HepG2 (cell line): ENCODE data around the gene MAPK12. TPM values are rescaled to one million over a fixed set of nuclear protein-coding genes. Genes with fewer than 3 reads are reported as not detected.
A peak's percentile ranks its signal among the peaks of the same experiment; 100 is the strongest.

ENCODE experiments used
- CCDC6 ChIP-seq: sonication (generic); formaldehyde crosslinking; IDR thresholded peaks from 2 replicates; pipeline ENCODE4 v1.8.1; 2022; ENCODE audit warnings: mild to moderate bottlenecking, missing genetic modification reagents, moderate library complexity
- EEA1 ChIP-seq: sonication (generic); formaldehyde crosslinking; IDR thresholded peaks from 2 replicates; pipeline ENCODE4 v1.5.1; 2020; ENCODE audit warnings: mild to moderate bottlenecking, missing genetic modification reagents, borderline replicate concordance
- KDM5B ChIP-seq: sonication (generic); formaldehyde crosslinking; IDR thresholded peaks from 2 replicates; pipeline ENCODE4 v1.4.0; 2020; ENCODE audit warnings: missing genetic modification reagents, mild to moderate bottlenecking, borderline replicate concordance
- KDM6A ChIP-seq: IDR thresholded peaks from 2 replicates; pipeline ENCODE4 v1.6.1; 2016; ENCODE audit warnings: low read depth
- MAFF ChIP-seq: IDR thresholded peaks from 2 replicates; pipeline ENCODE4 v1.6.1; 2011; ENCODE audit warnings: low read depth, low read length, improper control_type of control experiment
- MEIS2 ChIP-seq: sonication (generic); formaldehyde crosslinking; IDR thresholded peaks from 2 replicates; pipeline ENCODE4 v1.9.0; 2021; ENCODE audit warnings: mild to moderate bottlenecking, missing genetic modification reagents
- MYC ChIP-seq: sonication (generic); formaldehyde crosslinking; IDR thresholded peaks from 2 replicates; pipeline ENCODE4 v1.9.0; 2021; ENCODE audit warnings: missing genetic modification reagents, borderline replicate concordance
- NCOR1 ChIP-seq: fragments of 200-600 bp; sonication (generic); IDR thresholded peaks from 2 replicates; pipeline ENCODE4 v1.7.0; 2017; ENCODE audit warnings: antibody characterized with exemption, low read length, borderline replicate concordance
- PPARG ChIP-seq: conservative IDR thresholded peaks from 2 replicates; pipeline ENCODE4 v1.6.1; 2016; ENCODE audit warnings: missing biosample characterization, missing genetic modification reagents
- RNF2 ChIP-seq: fragments of 450-650 bp; conservative IDR thresholded peaks from 2 replicates; pipeline ENCODE4 v1.6.1; 2016; ENCODE audit warnings: low read depth
- SAP130 ChIP-seq: IDR thresholded peaks from 2 replicates; pipeline ENCODE4 v1.6.1; 2016; ENCODE audit warnings: low read depth
- TARDBP ChIP-seq: sonication (generic); formaldehyde crosslinking; IDR thresholded peaks from 2 replicates; pipeline ENCODE4 v1.8.0; 2022; ENCODE audit warnings: mild to moderate bottlenecking, missing genetic modification reagents
- TBL1XR1 ChIP-seq: fragments of 150-350 bp; IDR thresholded peaks from 2 replicates; pipeline ENCODE4 v1.6.1; 2014; ENCODE audit warnings: borderline replicate concordance, low read length; ENCODE audit not compliant: partially characterized antibody
- TMF1 ChIP-seq: sonication (generic); formaldehyde crosslinking; IDR thresholded peaks from 2 replicates; pipeline ENCODE4 v1.8.1; 2022; ENCODE audit warnings: low read depth, missing genetic modification reagents
- ZBTB20 ChIP-seq: sonication (generic); formaldehyde crosslinking; IDR thresholded peaks from 2 replicates; pipeline ENCODE4 v1.8.1; 2023; ENCODE audit warnings: missing genetic modification reagents, low read depth, mild to moderate bottlenecking, borderline replicate concordance
- ZNF296 ChIP-seq: sonication (generic); formaldehyde crosslinking; conservative IDR thresholded peaks from 2 replicates; pipeline ENCODE4 v1.5.0; 2020; ENCODE audit warnings: mild to moderate bottlenecking, missing genetic modification reagents
- ZNF567 ChIP-seq: sonication (generic); formaldehyde crosslinking; IDR thresholded peaks from 2 replicates; pipeline ENCODE4 v1.8.1; 2023; ENCODE audit warnings: mild to moderate bottlenecking, missing genetic modification reagents, borderline replicate concordance
- ZNF572 ChIP-seq: sonication (generic); formaldehyde crosslinking; IDR thresholded peaks from 2 replicates; pipeline ENCODE4 v1.5.1; 2020; ENCODE audit warnings: mild to moderate bottlenecking, missing genetic modification reagents
- ZNF777 ChIP-seq: sonication (generic); formaldehyde crosslinking; IDR thresholded peaks from 2 replicates; pipeline ENCODE4 v1.4.0; 2020; ENCODE audit warnings: missing genetic modification reagents
- ZNF788 ChIP-seq: sonication (generic); formaldehyde crosslinking; IDR thresholded peaks from 2 replicates; pipeline ENCODE4 v1.5.0; 2020; ENCODE audit warnings: mild to moderate bottlenecking, missing genetic modification reagents, borderline replicate concordance
- polyA plus RNA-seq, 8 experiments: library from polyadenylated mRNA; depleted of rRNA in 3 of 8; stranded (reverse) in 7 of 8; unstranded in 1 of 8; fragments of >200 nt; fragmentation: Illumina TruSeq in 4 of 8; extraction: Trizol in 4 of 8; gene quantifications; 2 replicates each; pipeline versions ENCODE4 v1.2.1 to v1.2.3, GENCODE V29; 2011 to 2016; ENCODE audit warnings: low read depth in 4 of 8, missing spikeins in 1 of 8, mixed read lengths in 1 of 8; ENCODE audit not compliant: insufficient read depth in 1 of 8
- total RNA-seq, 5 experiments: library from RNA; depleted of rRNA; stranded (reverse); fragments of >200 nt; fragmentation: Illumina TruSeq; extraction: Trizol; gene quantifications; 2 replicates each; pipeline ENCODE4 v1.2.3, GENCODE V29; 2016; ENCODE audit warnings: low read depth in 1 of 5
- TF ChIP-seq, protein P1 (sequence below): sonication (generic); formaldehyde crosslinking; IDR thresholded peaks from 2 replicates; pipeline ENCODE4 v1.9.0; 2022; ENCODE audit warnings: low read depth, missing genetic modification reagents
- TF ChIP-seq, protein P2 (sequence below): IDR thresholded peaks from 2 replicates; pipeline ENCODE4 v1.6.1; 2012; ENCODE audit warnings: inconsistent platforms
- TF ChIP-seq, protein P3 (sequence below): sonication (generic); formaldehyde crosslinking; IDR thresholded peaks from 2 replicates; pipeline ENCODE4 v1.4.0; 2020; ENCODE audit warnings: missing genetic modification reagents, borderline replicate concordance

MAPK12 gene
- total and polyA plus RNA-seq, 2 of the 13 experiments (the other 11 are each of a cell fraction or from before 2014, with no cell fraction given): 22.2 to 23.3 TPM

GRCh38 chr22:50310949-50311444, 49.5 kb upstream of the MAPK12 start (continued):
- no peak for TF ChIP-seq MAFF
- TF ChIP-seq, protein P1, sequence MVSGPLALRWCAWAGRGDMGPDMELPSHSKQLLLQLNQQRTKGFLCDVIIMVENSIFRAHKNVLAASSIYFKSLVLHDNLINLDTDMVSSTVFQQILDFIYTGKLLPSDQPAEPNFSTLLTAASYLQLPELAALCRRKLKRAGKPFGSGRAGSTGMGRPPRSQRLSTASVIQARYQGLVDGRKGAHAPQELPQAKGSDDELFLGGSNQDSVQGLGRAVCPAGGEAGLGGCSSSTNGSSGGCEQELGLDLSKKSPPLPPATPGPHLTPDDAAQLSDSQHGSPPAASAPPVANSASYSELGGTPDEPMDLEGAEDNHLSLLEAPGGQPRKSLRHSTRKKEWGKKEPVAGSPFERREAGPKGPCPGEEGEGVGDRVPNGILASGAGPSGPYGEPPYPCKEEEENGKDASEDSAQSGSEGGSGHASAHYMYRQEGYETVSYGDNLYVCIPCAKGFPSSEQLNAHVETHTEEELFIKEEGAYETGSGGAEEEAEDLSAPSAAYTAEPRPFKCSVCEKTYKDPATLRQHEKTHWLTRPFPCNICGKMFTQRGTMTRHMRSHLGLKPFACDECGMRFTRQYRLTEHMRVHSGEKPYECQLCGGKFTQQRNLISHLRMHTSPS (CRISPR knock-in tag): peak; percentile 65; the same call in 1 of the 2 replicates
- TF ChIP-seq TMF1 (CRISPR knock-in tag): no peak
- no peak for TF ChIP-seq CCDC6 (CRISPR knock-in tag)
- TF ChIP-seq, protein P2, sequence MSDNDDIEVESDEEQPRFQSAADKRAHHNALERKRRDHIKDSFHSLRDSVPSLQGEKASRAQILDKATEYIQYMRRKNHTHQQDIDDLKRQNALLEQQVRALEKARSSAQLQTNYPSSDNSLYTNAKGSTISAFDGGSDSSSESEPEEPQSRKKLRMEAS: 0 out of 2 replicates have a peak, but pooled peaks have one; percentile 54
- no peak for TF ChIP-seq ZNF572
- TF ChIP-seq TARDBP: peak; percentile 41; the same call in 1 of the 2 replicates
- TF ChIP-seq MYC (CRISPR knock-in tag): 0 out of 2 replicates have a peak, but pooled peaks have one; percentile 42
- no peak for TF ChIP-seq TBL1XR1
- TF ChIP-seq RNF2: no peak
- no peak for TF ChIP-seq ZNF567 (CRISPR knock-in tag)
- TF ChIP-seq ZNF777 (CRISPR knock-in tag): peak; percentile 48; the same call in 1 of the 2 replicates
- peak; percentile 52; the same call in 1 of the 2 replicates for TF ChIP-seq NCOR1
- TF ChIP-seq ZNF296 (CRISPR knock-in tag): peak; percentile 74; the same call in 1 of the 2 replicates
- peak; percentile 56; the same call in 1 of the 2 replicates for TF ChIP-seq EEA1 (CRISPR knock-in tag)
- TF ChIP-seq ZNF788: peak; percentile 32; the same call in 1 of the 2 replicates
- TF ChIP-seq, protein P3, sequence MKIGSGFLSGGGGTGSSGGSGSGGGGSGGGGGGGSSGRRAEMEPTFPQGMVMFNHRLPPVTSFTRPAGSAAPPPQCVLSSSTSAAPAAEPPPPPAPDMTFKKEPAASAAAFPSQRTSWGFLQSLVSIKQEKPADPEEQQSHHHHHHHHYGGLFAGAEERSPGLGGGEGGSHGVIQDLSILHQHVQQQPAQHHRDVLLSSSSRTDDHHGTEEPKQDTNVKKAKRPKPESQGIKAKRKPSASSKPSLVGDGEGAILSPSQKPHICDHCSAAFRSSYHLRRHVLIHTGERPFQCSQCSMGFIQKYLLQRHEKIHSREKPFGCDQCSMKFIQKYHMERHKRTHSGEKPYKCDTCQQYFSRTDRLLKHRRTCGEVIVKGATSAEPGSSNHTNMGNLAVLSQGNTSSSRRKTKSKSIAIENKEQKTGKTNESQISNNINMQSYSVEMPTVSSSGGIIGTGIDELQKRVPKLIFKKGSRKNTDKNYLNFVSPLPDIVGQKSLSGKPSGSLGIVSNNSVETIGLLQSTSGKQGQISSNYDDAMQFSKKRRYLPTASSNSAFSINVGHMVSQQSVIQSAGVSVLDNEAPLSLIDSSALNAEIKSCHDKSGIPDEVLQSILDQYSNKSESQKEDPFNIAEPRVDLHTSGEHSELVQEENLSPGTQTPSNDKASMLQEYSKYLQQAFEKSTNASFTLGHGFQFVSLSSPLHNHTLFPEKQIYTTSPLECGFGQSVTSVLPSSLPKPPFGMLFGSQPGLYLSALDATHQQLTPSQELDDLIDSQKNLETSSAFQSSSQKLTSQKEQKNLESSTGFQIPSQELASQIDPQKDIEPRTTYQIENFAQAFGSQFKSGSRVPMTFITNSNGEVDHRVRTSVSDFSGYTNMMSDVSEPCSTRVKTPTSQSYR (CRISPR knock-in tag): peak; percentile 73
- 0 out of 2 replicates have a peak, but pooled peaks have one; percentile 37 for TF ChIP-seq KDM6A (CRISPR knock-in tag)
- TF ChIP-seq MEIS2 (CRISPR knock-in tag): 0 out of 2 replicates have a peak, but pooled peaks have one; percentile 31
- no peak for TF ChIP-seq PPARG
- TF ChIP-seq SAP130 (CRISPR knock-in tag): peak; percentile 47
- peak; percentile 32; the same call in 1 of the 2 replicates for TF ChIP-seq ZBTB20 (CRISPR knock-in tag)
- TF ChIP-seq KDM5B (CRISPR knock-in tag): peak; percentile 57; the same call in 1 of the 2 replicates
